Daoy (cell line): ENCODE results near the gene CBFA2T2. TPM values are rescaled to one million over a fixed set of nuclear protein-coding genes. Genes with fewer than 3 reads are reported as not detected.
"Not testable (repeated sequence)": the region's sequence is repeated elsewhere in the genome, so short reads cannot be mapped to it uniquely, and the experiment has no call there.

Experiments used
- DNase-seq: peaks from one replicate; pipeline ENCODE4 v3.0.0-alpha.2; 2015; ENCODE audit warnings: low read depth
- total RNA-seq: library from RNA; depleted of rRNA; stranded (reverse); fragments of >200 nt; shearing (Covaris generic); gene quantifications from 2 replicates; pipeline ENCODE4 v1.2.3, GENCODE V29; 2014; rRNA removed

The CBFA2T2 gene
- total RNA-seq, 1 experiment from 2014 or later, result 3.6 TPM

DNA sequence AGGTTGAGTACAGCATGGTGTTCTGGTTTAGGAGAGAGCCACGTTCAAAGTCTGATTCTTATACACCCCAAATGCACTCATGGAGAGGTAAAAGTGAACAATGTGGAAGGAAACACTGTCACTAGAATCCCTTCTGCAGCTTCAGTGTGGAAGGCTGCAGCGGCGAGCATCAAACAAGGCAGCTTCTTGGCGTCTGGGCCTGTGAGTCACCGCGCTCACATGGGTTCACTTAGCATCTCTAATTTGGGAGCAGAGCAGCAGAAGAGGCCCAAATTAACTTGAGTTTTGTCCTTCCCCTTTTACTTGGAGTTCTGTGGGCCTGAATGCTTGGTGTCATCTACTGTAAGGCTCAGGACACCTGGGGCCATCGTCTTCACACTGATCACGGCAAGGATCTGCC is 207.2 kb downstream of the CBFA2T2 start:
- DNase-seq, result peak; percentile 49

DNA sequence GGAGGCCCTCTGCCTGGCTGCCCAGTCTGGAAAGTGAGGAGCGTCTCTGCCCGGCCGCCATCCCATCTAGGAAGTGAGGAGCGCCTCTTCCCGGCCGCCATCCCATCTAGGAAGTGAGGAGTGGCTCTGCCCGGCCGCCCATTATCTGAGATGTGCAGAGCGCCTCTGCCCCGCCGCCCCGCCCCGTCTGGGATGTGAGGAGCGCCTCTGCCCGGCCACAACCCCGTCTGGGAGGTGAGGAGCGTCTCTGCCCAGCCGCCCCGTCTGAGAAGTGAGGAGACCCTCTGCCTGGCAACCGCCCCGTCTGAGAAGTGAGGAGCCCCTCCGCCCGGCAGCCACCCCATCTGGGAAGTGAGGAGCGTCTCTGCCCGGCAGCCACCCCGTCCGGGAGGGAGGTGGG is 209.1 kb downstream of the CBFA2T2 start:
- DNase-seq, result not testable (repeated sequence)

Other genes with a start within 250 kb of the CBFA2T2 start
- gene BPIFB1, start 206.9 kb upstream of the CBFA2T2 start, total RNA-seq, result not detected in 2 replicates
- 31.9 and 50.5 TPM in 2 replicates for gene CDK5RAP1, start 88.6 kb upstream of the CBFA2T2 start, total RNA-seq
- 2.5 and 3.2 TPM in 2 replicates for gene SNTA1, start 46.3 kb upstream of the CBFA2T2 start, total RNA-seq
- not detected in 2 replicates for gene C20orf144, start 172.2 kb downstream of the CBFA2T2 start, total RNA-seq
- 0.06 and 0.18 TPM in 2 replicates for gene ACTL10, start 176.8 kb downstream of the CBFA2T2 start, total RNA-seq
- 11.5 and 17.3 TPM in 2 replicates for gene NECAB3, start 184.3 kb downstream of the CBFA2T2 start, total RNA-seq
- gene E2F1, start 196.3 kb downstream of the CBFA2T2 start, total RNA-seq, result 20.7 and 23.9 TPM in 2 replicates
- 0.74 and 0.92 TPM in 2 replicates for gene PXMP4, start 230.2 kb downstream of the CBFA2T2 start, total RNA-seq
- gene ZNF341, start 241.9 kb downstream of the CBFA2T2 start, total RNA-seq, result 0.68 and 1.5 TPM in 2 replicates